Endodermal cell (in vitro differentiated cells): ENCODE data around the gene ANGPTL2. TPM values are rescaled to one million over a fixed set of nuclear protein-coding genes. Genes with fewer than 3 reads are reported as not detected.
A peak's percentile ranks its signal among the peaks of the same experiment; 100 is the strongest.

Experiments
- DNase-seq: peaks from one replicate; pipeline ENCODE4 v3.0.0-alpha.2; 2017
- H3K27ac ChIP-seq: 2 replicates; pipeline ENCODE4 v1.5.1; 2013; ENCODE audit warnings: mild to moderate bottlenecking, low read depth, low read length, moderate library complexity
- H3K27me3 ChIP-seq: 2 replicates; pipeline ENCODE4 v1.6.1; 2013; ENCODE audit warnings: mild to moderate bottlenecking, low read length, moderate library complexity; ENCODE audit not compliant: insufficient read depth, control insufficient read depth, poor library complexity, severe bottlenecking
- H3K36me3 ChIP-seq: 2 replicates; pipeline ENCODE4 v1.7.0; 2013; ENCODE audit warnings: mild to moderate bottlenecking, low read length, moderate library complexity; ENCODE audit not compliant: control insufficient read depth, insufficient read depth
- H3K4me1 ChIP-seq: one replicate; pipeline ENCODE4 v1.7.0; 2013; ENCODE audit warnings: low read length; ENCODE audit not compliant: control insufficient read depth, insufficient read depth
- H3K4me3 ChIP-seq: 2 replicates; pipeline ENCODE4 v1.5.1; 2013; ENCODE audit warnings: mild to moderate bottlenecking, low read length, moderate library complexity
- H3K9ac ChIP-seq: 2 replicates; pipeline ENCODE4 v1.6.1; 2013; ENCODE audit warnings: mild to moderate bottlenecking, low read length, moderate library complexity; ENCODE audit not compliant: poor library complexity, severe bottlenecking; ENCODE audit errors: extremely low read depth
- H3K9me3 ChIP-seq: 2 replicates; pipeline ENCODE4 v1.6.1; 2013; ENCODE audit warnings: mild to moderate bottlenecking, low read length, moderate library complexity; ENCODE audit not compliant: control insufficient read depth
- H3K27ac Mint-ChIP-seq: 2 replicates; pipeline ENCODE4 v1.8.0; 2020; ENCODE audit warnings: mixed read lengths
- H3K27me3 Mint-ChIP-seq: 2 replicates; pipeline ENCODE4 v1.8.0; 2021; ENCODE audit warnings: mild to moderate bottlenecking, mixed read lengths; ENCODE audit not compliant: insufficient read depth
- H3K36me3 Mint-ChIP-seq: 2 replicates; pipeline ENCODE4 v1.8.0; 2020; ENCODE audit warnings: low read depth, mixed read lengths
- H3K4me1 Mint-ChIP-seq: 2 replicates; pipeline ENCODE4 v1.8.0; 2020; ENCODE audit warnings: mixed read lengths
- H3K4me3 Mint-ChIP-seq: 2 replicates; pipeline ENCODE4 v1.8.0; 2020; ENCODE audit warnings: mild to moderate bottlenecking, moderate library complexity, mixed read lengths
- H3K9me3 Mint-ChIP-seq: 2 replicates; pipeline ENCODE4 v1.8.0; 2020; ENCODE audit warnings: mild to moderate bottlenecking, mixed read lengths
- CTCF ChIP-seq: fragments of 200-600 bp; sonication (generic); conservative IDR thresholded peaks from 2 replicates; pipeline ENCODE4 v1.5.0; 2021; ENCODE audit warnings: antibody characterized with exemption, mild to moderate bottlenecking
- WGBS, 2 experiments: methylation state at CpG; one replicate each; pipeline versions ENCODE4 v1.1.5 to v1.1.7; 2013; ENCODE audit warnings: missing lambda C conversion rate in 2 of 2, mixed read lengths in 1 of 2; ENCODE audit not compliant: insufficient coverage in 1 of 2, insufficient read length in 1 of 2; 5-methylcytosine and 5-hydroxymethylcytosine counted together
- total RNA-seq, 2 donors: library from RNA; stranded (reverse); fragmentation: NEBNext Ultra II Directional in 1 of 2; extraction: Animal tissue kit (Norgen Biotek cat#: 25700) in 1 of 2; gene quantifications; 2 replicates in 1 of 2; 3 replicates in 1 of 2; pipeline ENCODE4 v1.2.1, GENCODE V29; 2021

The ANGPTL2 gene
- total RNA-seq, 2 donors from 2014 or later, result 14.8 to 17.1 TPM

DNA sequence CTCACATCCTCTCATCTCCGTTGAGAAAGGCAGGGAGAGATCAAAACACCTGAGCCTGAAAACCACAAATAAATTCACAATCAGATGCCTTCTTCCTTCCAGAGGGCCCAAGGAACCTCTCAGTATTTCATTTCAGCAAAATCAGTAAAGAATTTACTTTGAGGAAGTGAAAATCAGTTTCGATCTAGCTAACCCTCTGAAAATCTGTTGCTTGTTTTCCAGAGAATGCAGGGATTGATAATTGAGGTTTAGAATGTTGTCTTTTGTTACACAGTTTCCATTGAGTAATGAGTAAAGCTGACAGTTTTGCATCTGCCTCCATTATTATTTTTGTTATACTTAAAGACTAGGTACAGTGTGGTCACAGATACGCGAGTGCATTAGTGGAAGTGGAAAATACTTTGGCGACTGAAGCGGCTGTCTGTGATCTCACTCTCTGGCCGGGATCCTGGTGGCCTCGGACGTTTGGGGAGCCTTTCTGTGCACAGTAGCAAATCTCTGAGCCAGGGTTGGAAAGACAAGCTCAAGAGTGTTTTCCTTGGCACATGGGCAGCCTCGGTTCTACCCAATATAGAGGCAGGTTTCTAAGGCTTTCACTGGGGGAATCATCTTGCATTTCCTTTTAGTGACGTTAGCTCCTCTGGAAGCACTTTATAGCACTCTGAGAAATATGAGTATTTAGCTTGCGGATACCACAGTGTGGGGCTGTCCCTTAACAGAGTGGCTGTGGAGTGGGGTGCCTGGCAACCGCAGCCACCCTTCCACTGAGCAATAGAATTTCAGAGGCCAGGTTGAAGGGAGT lies 32.2 kb upstream of the ANGPTL2 start:
- Mint-ChIP-seq H3K4me3 (no peak overlapping the region), H3K4me1 (peaks cover 16% of the 10 kb centered on the region), H3K27me3 (no peaks in the 10 kb centered on the region), H3K9me3 (no peaks in the 10 kb centered on the region), H3K27ac (no peak overlapping the region), H3K36me3 (no peaks in the 10 kb centered on the region)
- Histone ChIP-seq H3K27me3 (no peaks in the 10 kb centered on the region), H3K36me3 (no peaks in the 10 kb centered on the region), H3K27ac (no peak overlapping the region), H3K4me1 (peaks cover 6% of the 10 kb centered on the region), H3K9me3 (no peaks in the 10 kb centered on the region), H3K4me3 (no peak overlapping the region), H3K9ac (no peak overlapping the region)
- WGBS, 2 experiments, result 93 to 97% methylated on average over 9 to 13 of the region's 13 CpGs
- peak; percentile 30 for DNase-seq
- TF ChIP-seq CTCF, result no peak

DNA sequence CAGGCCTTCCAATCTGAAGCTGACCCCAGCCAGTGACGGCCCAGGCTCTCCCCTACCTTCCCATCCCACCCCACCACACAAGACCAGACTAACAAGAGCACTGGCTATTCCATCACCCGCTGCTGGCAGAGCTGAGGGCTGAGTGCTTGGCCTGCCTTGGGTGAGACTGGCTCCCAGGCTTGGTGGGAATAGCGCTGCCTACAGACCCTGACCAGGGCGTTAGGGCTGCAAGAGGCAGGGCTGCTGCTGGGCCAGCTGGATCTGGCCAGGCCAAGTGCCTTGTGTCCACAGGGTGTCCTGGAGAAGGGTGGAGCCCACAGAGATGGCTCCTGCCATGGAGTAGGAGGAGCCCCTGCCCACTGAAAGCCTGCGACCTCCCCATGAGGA lies 31.6 kb upstream of the ANGPTL2 start:
- H3K9ac ChIP-seq, result no peak overlapping the region
- H3K9me3 Mint-ChIP-seq, result no peaks in the 10 kb centered on the region
- peaks cover 11% of the 10 kb centered on the region for H3K4me1 Mint-ChIP-seq

DNA sequence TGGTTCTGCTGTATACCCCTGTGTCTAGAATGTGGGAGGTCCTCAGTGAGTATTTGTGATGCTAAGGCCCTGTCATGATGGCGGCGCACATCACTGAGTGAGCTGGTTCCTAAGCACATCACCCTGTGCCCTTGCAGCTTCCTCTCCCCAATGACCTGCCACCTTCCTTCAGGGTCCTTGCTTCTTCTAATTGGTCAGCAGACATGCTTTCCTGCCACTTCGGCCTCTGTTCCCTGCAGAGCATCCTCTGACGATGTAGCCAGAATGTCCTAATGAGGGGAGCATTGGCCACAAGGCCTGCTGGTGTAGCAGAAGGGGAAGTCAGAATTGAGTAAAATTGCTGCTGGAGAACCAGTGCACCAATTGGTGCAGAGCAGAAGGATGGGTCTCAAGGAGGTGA lies 31.1 kb upstream of the ANGPTL2 start:
- H3K27ac ChIP-seq, result no peak overlapping the region
- no peaks in the 10 kb centered on the region for H3K9me3 ChIP-seq
- DNase-seq, result peak; percentile 27
- H3K27ac Mint-ChIP-seq, result no peak overlapping the region
- no peaks in the 10 kb centered on the region for H3K36me3 Mint-ChIP-seq
- no peak for TF ChIP-seq CTCF
- no peak overlapping the region for H3K9ac ChIP-seq
- WGBS, 2 experiments, result 97 to 100% methylated on average over 3 to 4 of the region's 4 CpGs
- H3K4me1 ChIP-seq, result no peaks in the 10 kb centered on the region
- no peak overlapping the region for H3K4me3 Mint-ChIP-seq
- H3K36me3 ChIP-seq, result no peaks in the 10 kb centered on the region
- peaks cover 9% of the 10 kb centered on the region for H3K4me1 Mint-ChIP-seq
- no peaks in the 10 kb centered on the region for H3K27me3 ChIP-seq
- no peaks in the 10 kb centered on the region for H3K9me3 Mint-ChIP-seq
- no peak overlapping the region for H3K4me3 ChIP-seq
- H3K27me3 Mint-ChIP-seq, result no peaks in the 10 kb centered on the region

More for the DNA sequence above, 31.6 kb upstream of the ANGPTL2 start:
- 80 to 94% methylated on average over 1 to 5 of the region's 5 CpGs for WGBS, 2 experiments
- Histone ChIP-seq H3K9me3 (no peaks in the 10 kb centered on the region), H3K4me1 (peaks cover under 1% of the 10 kb centered on the region), H3K36me3 (no peaks in the 10 kb centered on the region), H3K27me3 (no peaks in the 10 kb centered on the region), H3K4me3 (no peak overlapping the region), H3K27ac (no peak overlapping the region)
- H3K4me3 Mint-ChIP-seq, result no peak overlapping the region
- TF ChIP-seq CTCF, result no peak
- H3K27ac Mint-ChIP-seq, result no peak overlapping the region
- no peaks in the 10 kb centered on the region for H3K36me3 Mint-ChIP-seq
- no peaks in the 10 kb centered on the region for H3K27me3 Mint-ChIP-seq
- DNase-seq, result peak; percentile 43
